Esophagus muscularis mucosa (tissue), 3 donors: ENCODE measurements around the gene SPEG.

Experiments used
- CTCF ChIP-seq, 3 experiments: fragments of 200-600 bp in 2 of 3; fragments of 450-650 bp in 1 of 3; sonication (generic) in 2 of 3; IDR thresholded peaks; one replicate each; pipeline ENCODE4 v1.5.1; 2017 to 2019; ENCODE audit warnings: antibody characterized with exemption in 3 of 3, mild to moderate bottlenecking in 2 of 3, moderate library complexity in 1 of 3
- POLR2AphosphoS5 ChIP-seq, 2 donors: sonication (generic); formaldehyde crosslinking; IDR thresholded peaks; one replicate each; pipeline ENCODE4 v1.6.1; 2017; ENCODE audit warnings: antibody characterized with exemption in 2 of 2

DNA sequence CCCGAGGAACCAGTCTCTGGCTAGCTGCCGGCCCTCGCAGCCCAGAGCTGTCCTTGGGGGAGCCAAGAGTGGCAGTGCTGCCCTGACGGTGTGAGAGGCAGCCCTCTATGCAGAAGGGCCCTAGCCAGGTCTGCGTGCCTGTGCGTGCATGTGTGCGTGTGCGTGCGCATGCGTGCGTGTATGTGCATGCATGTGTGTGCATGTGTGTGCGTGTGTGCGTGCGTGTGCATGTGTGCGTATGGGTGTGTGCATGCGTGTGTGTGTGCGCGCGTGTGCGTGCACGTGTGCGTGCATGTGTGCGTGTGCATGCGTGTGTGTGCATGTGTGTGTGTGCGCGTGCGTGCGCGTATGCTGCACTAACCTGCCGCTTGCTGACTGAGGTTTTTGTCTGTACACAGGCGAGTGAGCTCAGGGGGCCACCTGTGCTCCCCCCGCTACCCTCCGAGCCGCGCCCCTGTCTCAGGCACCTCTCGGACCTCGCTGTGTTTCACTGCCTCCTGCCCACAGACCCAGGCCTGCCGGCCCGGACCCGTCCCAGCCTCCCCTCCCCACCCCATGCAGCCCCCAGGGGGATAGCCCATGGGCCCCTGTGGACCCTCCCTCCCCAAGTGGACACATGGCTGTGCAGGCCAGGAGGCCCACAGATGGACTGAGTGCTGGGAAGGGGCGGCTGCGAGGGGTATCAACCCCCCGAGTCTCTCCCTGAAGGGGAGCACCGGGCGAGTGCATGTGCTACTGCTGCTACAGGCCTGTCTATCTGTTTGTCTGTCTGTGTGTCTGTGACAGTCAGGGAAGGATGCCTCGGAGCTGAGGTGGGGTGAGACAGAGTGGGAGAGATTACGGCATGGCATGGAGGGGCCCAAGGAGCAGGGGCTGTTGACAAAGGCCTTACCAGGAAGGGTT, 31.3 kb downstream of the SPEG start:
- TF ChIP-seq POLR2AphosphoS5 (IDR thresholded peaks at IDR 0.05) (no peak), CTCF (IDR thresholded peaks at IDR 0.05) (no peak)
